A549 (cell line): Measurements from ENCODE around the gene NCOA4.

Source experiments
- EP300 ChIP-seq, 2 experiments: fragments of >200 bp; sonication (Bioruptor Twin); formaldehyde crosslinking; IDR thresholded peaks; 2 replicates in 1 of 2; 3 replicates in 1 of 2; pipeline ENCODE4 v1.6.1; 2016 to 2017
- ESRRA ChIP-seq: fragments of 150-350 bp; IDR thresholded peaks from 2 replicates; pipeline ENCODE4 v1.6.1; 2014; ENCODE audit warnings: mild to moderate bottlenecking, low read length, borderline replicate concordance
- MYC ChIP-seq: IDR thresholded peaks from 2 replicates; pipeline ENCODE4 v1.6.1; 2012; ENCODE audit warnings: mild to moderate bottlenecking, inconsistent platforms, low read length, improper control_type of control experiment, borderline replicate concordance
- POLR2A ChIP-seq: IDR thresholded peaks from 2 replicates; pipeline ENCODE4 v1.6.1; 2012; ENCODE audit warnings: mild to moderate bottlenecking, low read length
- POLR2AphosphoS2 ChIP-seq: conservative IDR thresholded peaks from 2 replicates; pipeline ENCODE4 v1.6.1; 2012; ENCODE audit warnings: low read length, improper control_type of control experiment, inconsistent platforms
- RCOR1 ChIP-seq: fragments of 150-350 bp; IDR thresholded peaks from 2 replicates; pipeline ENCODE4 v1.6.1; 2014; ENCODE audit warnings: antibody characterized with exemption, low read length, low read depth
- TF ChIP-seq, protein P1 (sequence below): fragments of >200 bp; sonication (Bioruptor Twin); formaldehyde crosslinking; IDR thresholded peaks from 3 replicates; pipeline ENCODE4 v1.5.1; 2016
- TF ChIP-seq, protein P2 (sequence below): IDR thresholded peaks from 2 replicates; pipeline ENCODE4 v1.6.1; 2012

DNA sequence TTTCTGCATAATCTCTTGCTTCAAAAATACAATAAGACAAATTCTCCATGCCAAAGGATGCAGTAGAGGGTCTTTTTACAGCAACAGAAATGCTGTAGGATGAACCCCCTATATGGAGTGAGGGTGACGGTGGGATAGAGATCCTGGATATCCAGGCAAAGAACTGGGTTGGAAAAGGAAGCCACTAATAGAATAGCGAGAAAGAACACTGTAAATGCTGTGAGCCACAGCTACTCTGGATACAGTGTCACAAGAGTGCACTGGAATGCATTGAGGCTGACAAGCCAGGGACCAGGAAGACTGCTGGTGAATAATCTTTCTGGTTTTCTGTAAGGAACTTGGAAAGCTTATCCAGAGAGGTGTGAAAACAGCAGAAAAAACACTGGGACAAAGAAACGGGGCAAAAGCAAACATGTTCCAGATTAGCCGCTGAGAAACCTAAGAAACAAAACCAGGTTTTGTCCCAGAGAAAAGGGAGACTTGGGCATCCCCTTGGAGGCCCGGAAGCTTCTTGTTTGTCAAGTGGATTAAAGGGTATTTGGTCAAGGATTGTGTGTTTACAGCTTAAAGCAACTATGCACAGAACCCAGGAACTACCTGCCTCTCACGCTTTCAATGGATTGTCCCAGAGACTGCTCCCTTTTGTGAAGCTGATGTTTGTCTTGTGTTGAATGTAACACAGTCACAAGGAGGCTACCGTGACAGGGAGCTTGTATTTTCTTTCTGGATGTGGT is 21.8 kb upstream of the NCOA4 start:
- TF ChIP-seq, protein P1, sequence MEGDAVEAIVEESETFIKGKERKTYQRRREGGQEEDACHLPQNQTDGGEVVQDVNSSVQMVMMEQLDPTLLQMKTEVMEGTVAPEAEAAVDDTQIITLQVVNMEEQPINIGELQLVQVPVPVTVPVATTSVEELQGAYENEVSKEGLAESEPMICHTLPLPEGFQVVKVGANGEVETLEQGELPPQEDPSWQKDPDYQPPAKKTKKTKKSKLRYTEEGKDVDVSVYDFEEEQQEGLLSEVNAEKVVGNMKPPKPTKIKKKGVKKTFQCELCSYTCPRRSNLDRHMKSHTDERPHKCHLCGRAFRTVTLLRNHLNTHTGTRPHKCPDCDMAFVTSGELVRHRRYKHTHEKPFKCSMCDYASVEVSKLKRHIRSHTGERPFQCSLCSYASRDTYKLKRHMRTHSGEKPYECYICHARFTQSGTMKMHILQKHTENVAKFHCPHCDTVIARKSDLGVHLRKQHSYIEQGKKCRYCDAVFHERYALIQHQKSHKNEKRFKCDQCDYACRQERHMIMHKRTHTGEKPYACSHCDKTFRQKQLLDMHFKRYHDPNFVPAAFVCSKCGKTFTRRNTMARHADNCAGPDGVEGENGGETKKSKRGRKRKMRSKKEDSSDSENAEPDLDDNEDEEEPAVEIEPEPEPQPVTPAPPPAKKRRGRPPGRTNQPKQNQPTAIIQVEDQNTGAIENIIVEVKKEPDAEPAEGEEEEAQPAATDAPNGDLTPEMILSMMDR, result no peak
- no peak for TF ChIP-seq POLR2A
- TF ChIP-seq ESRRA, result no peak
- TF ChIP-seq MYC, result no peak
- no peak for TF ChIP-seq EP300 (IDR thresholded peaks at IDR 0.05)
- TF ChIP-seq, protein P2, sequence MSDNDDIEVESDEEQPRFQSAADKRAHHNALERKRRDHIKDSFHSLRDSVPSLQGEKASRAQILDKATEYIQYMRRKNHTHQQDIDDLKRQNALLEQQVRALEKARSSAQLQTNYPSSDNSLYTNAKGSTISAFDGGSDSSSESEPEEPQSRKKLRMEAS, result no peak
- no peak for TF ChIP-seq POLR2AphosphoS2
- TF ChIP-seq RCOR1, result no peak
